HCT116 (cell line): ENCODE data around the gene APOC1.

Experiments used
- CTCF ChIP-seq, 3 experiments: fragments of 200-600 bp in 1 of 3; sonication (generic) in 1 of 3; IDR thresholded peaks in 2 of 3; conservative IDR thresholded peaks in 1 of 3; 2 replicates each; pipeline ENCODE4 v1.5.1; 2012 to 2017; ENCODE audit warnings: low read depth in 2 of 3, low read length in 2 of 3, antibody characterized with exemption in 1 of 3, borderline replicate concordance in 1 of 3, control low read depth in 1 of 3, mild to moderate bottlenecking in 1 of 3, mixed read lengths in 1 of 3, mixed run types in 1 of 3, moderate library complexity in 1 of 3; ENCODE audit not compliant: insufficient read depth in 1 of 3
- POLR2AphosphoS5 ChIP-seq: IDR thresholded peaks from 2 replicates; pipeline ENCODE4 v1.6.1; 2011; ENCODE audit warnings: mild to moderate bottlenecking, low read depth, low read length, moderate library complexity
- TCF7L2 ChIP-seq: IDR thresholded peaks from 2 replicates; pipeline ENCODE4 v1.7.0; 2011; ENCODE audit warnings: borderline replicate concordance, inconsistent platforms; ENCODE audit not compliant: insufficient read depth, insufficient read length; ENCODE audit errors: extremely low read depth
- YY1 ChIP-seq: IDR thresholded peaks from 2 replicates; pipeline ENCODE4 v1.6.1; 2011; ENCODE audit warnings: low read length, low read depth, moderate library complexity, mild to moderate bottlenecking; ENCODE audit not compliant: insufficient replicate concordance; ENCODE audit errors: extremely low read depth

- TF ChIP-seq CTCF (IDR thresholded peaks at IDR 0.05 in 2 of 3, conservative IDR thresholded peaks at IDR 0.05 in 1 of 3; ENCODE audit: borderline replicate concordance in 1 of 3, insufficient read depth in 1 of 3, low read depth in 2 of 3, low read length in 2 of 3) (no peak), TCF7L2 (no peak), POLR2AphosphoS5 (no peak), YY1 (no peak)
Measured at GRCh38 chr19:44909775-44910174, 4.6 kb upstream of the APOC1 start.
